Measurements from ENCODE around the gene FES.

FES gene

GRCh38 chr15:90933301-90933700 lies 49.0 kb downstream of the FES start:
- DNase-seq, result no peak
- Histone ChIP-seq H3K27me3 (ENCODE audit: insufficient read depth, low read depth, severe bottlenecking) (no peaks in the 10 kb centered on the region), H3K4me3 (ENCODE audit: low read depth, low read length) (no peak overlapping the region), H3K9me3 (ENCODE audit: severe bottlenecking) (no peaks in the 10 kb centered on the region), H3K36me3 (peaks cover 9% of the 10 kb centered on the region), H3K27ac (no peak overlapping the region)
- no peak for TF ChIP-seq CTCF (IDR thresholded peaks at IDR 0.05; ENCODE audit: low read depth, low read length)

GRCh38 chr15:90934256-90934948 lies 50.1 kb downstream of the FES start:
- H3K9me3 ChIP-seq (ENCODE audit: severe bottlenecking), result no peaks in the 10 kb centered on the region
- DNase-seq, result peak; percentile 90
- no peaks in the 10 kb centered on the region for H3K27me3 ChIP-seq (ENCODE audit: insufficient read depth, low read depth, severe bottlenecking)
- peak; percentile 92 for TF ChIP-seq CTCF (IDR thresholded peaks at IDR 0.05; ENCODE audit: low read depth, low read length)
- H3K27ac ChIP-seq, result no peak overlapping the region
- peak overlapping the region; percentile 72 for H3K4me3 ChIP-seq (ENCODE audit: low read depth, low read length)
- H3K36me3 ChIP-seq, result peaks cover 12% of the 10 kb centered on the region

- peak within 1 kb of the TSS; percentile 72 for H3K4me3 ChIP-seq (ENCODE audit: low read depth, low read length)
- peaks cover 19% of the 10 kb centered on the region for H3K36me3 ChIP-seq
- H3K27me3 ChIP-seq (ENCODE audit: insufficient read depth, low read depth, severe bottlenecking), result no peaks in the 10 kb centered on the region
- peak; percentile 92 for DNase-seq
- no peaks in the 10 kb centered on the region for H3K9me3 ChIP-seq (ENCODE audit: severe bottlenecking)
- TF ChIP-seq CTCF (IDR thresholded peaks at IDR 0.05; ENCODE audit: low read depth, low read length), result no peak
- no peak within 1 kb of the TSS for H3K27ac ChIP-seq
Measured at GRCh38 chr15:90934949-90935751, 50.8 kb downstream of the FES start, which contains the start of gene UNC45A. TSS of gene UNC45A (plus strand) at chr15:90935285. CDS start at chr15:90935325, 40 bp downstream.

GRCh38 chr15:90936823-90937222 lies 52.5 kb downstream of the FES start:
- H3K36me3 ChIP-seq, result peaks cover 29% of the 10 kb centered on the region
- no peak for TF ChIP-seq CTCF (IDR thresholded peaks at IDR 0.05; ENCODE audit: low read depth, low read length)
- H3K4me3 ChIP-seq (ENCODE audit: low read depth, low read length), result no peak overlapping the region
- H3K27me3 ChIP-seq (ENCODE audit: insufficient read depth, low read depth, severe bottlenecking), result no peaks in the 10 kb centered on the region
- H3K27ac ChIP-seq, result no peak overlapping the region
- no peaks in the 10 kb centered on the region for H3K9me3 ChIP-seq (ENCODE audit: severe bottlenecking)
- DNase-seq, result no peak

GRCh38 chr15:90938261-90938660 lies 54.0 kb downstream of the FES start:
- Histone ChIP-seq H3K36me3 (peaks cover 38% of the 10 kb centered on the region), H3K4me3 (ENCODE audit: low read depth, low read length) (no peak overlapping the region), H3K27ac (no peak overlapping the region), H3K9me3 (ENCODE audit: severe bottlenecking) (no peaks in the 10 kb centered on the region), H3K27me3 (ENCODE audit: insufficient read depth, low read depth, severe bottlenecking) (no peaks in the 10 kb centered on the region)
- TF ChIP-seq CTCF (IDR thresholded peaks at IDR 0.05; ENCODE audit: low read depth, low read length), result no peak
- no peak for DNase-seq
